Stimulated activated CD8-positive, alpha-beta memory T cell treated with anti-CD3 and anti-CD28 coated beads, Interleukin-4, amount 100 ng/mL, for 4 hours (primary cell): ENCODE data around the gene NAT9.

ENCODE experiments used
- DNase-seq, 2 donors: peaks; one replicate each; pipeline ENCODE4 v3.0.0-alpha.2; 2020; ENCODE audit warnings: low read depth in 2 of 2, low spot score in 1 of 2

The NAT9 gene

GRCh38 chr17:74776044-74776962 is at the start of gene NAT9:
TSS of gene NAT9 (minus strand) at chr17:74776345. CDS start at chr17:74775698, 647 bp downstream.
- peak; percentile 98 for DNase-seq

GRCh38 chr17:74824961-74825627 is 48.9 kb upstream of the NAT9 start:
- DNase-seq: no peak

GRCh38 chr17:74822939-74823367 is 46.8 kb upstream of the NAT9 start:
- DNase-seq: no peak

- DNase-seq: no peak
Measured at GRCh38 chr17:74822335-74822938, 46.3 kb upstream of the NAT9 start.

GRCh38 chr17:74821655-74822334 is 45.6 kb upstream of the NAT9 start:
- DNase-seq: no peak

- no peak for DNase-seq
Measured at GRCh38 chr17:74819801-74820436, 43.8 kb upstream of the NAT9 start.

- no peak for DNase-seq
Measured at GRCh38 chr17:74818291-74818938, 42.3 kb upstream of the NAT9 start.

- DNase-seq: no peak
Measured at GRCh38 chr17:74816905-74817620, 40.9 kb upstream of the NAT9 start.

GRCh38 chr17:74815550-74816370 is 39.6 kb upstream of the NAT9 start:
- no peak for DNase-seq

- no peak for DNase-seq
Measured at GRCh38 chr17:74815067-74815466, 38.9 kb upstream of the NAT9 start.

- DNase-seq: no peak
Measured at GRCh38 chr17:74814453-74814852, 38.3 kb upstream of the NAT9 start.

- no peak for DNase-seq
Measured at GRCh38 chr17:74812109-74813009, 36.2 kb upstream of the NAT9 start.

- no peak for DNase-seq
Measured at GRCh38 chr17:74810699-74811485, 34.7 kb upstream of the NAT9 start.

GRCh38 chr17:74808714-74809430 is 32.7 kb upstream of the NAT9 start:
- DNase-seq: no peak

GRCh38 chr17:74807925-74808324 is 31.8 kb upstream of the NAT9 start:
- no peak for DNase-seq

GRCh38 chr17:74807441-74807840 is 31.3 kb upstream of the NAT9 start:
- no peak for DNase-seq
